GM12878 (cell line): ENCODE data around the gene SMARCC1. TPM values are rescaled to one million over a fixed set of nuclear protein-coding genes. Genes with fewer than 3 reads are reported as not detected.

Experiments
- ATAC-seq: fragments of 200-7000 bp; cut with Tn5 transposase; 3 replicates; pipeline ENCODE4 v1.9.1; 2020; ENCODE audit warnings: mild to moderate bottlenecking, moderate library complexity
- BruUV-seq: library from RNA; stranded (reverse); fragments of 400-500 nt; replicated peaks from 2 replicates; lab custom pipeline; 2021; lab: Mats Ljungman, UMichigan
- CTCF ChIA-PET: fragments of 300-600 bp; sonication (Branson Sonifier 250); formaldehyde crosslinking; extraction: SDS; loops from one replicate; lab custom pipeline; 2021; ENCODE audit warnings: inconsistent platforms; lab: Yijun Ruan, JAX
- POLR2A ChIA-PET: fragments of 350-600 bp; formaldehyde crosslinking; extraction: SDS; loops from one replicate; lab custom pipeline; 2021; ENCODE audit warnings: inconsistent platforms; lab: Charles Lee
- RAD21 ChIA-PET: fragments of 300-600 bp; sonication (Branson Sonifier 250); formaldehyde crosslinking; loops from one replicate; lab custom pipeline; 2023; ENCODE audit warnings: antibody characterized with exemption; ENCODE audit not compliant: unreplicated experiment; lab: Charles Lee
- SMC1A ChIA-PET: fragments of 300-600 bp; sonication (Branson Sonifier 250); formaldehyde crosslinking; loops from one replicate; lab custom pipeline; 2023; ENCODE audit not compliant: unreplicated experiment, uncharacterized antibody; lab: Charles Lee
- DNase-seq: peaks from one replicate; pipeline ENCODE4 v3.0.0-alpha.2; 2011; ENCODE audit warnings: low read depth, low spot score
- FAIRE-seq: peaks from 3 replicates; lab custom pipeline; 2011; peaks lifted over from hg19 to GRCh38; lab: Jason Lieb, UNC
- H2AFZ ChIP-seq: 2 replicates; pipeline ENCODE4 v1.6.0; 2011; ENCODE audit warnings: low read depth, low read length, control low read depth; ENCODE audit not compliant: control insufficient read depth
- H3K27ac ChIP-seq: 2 replicates; pipeline ENCODE4 v1.5.1; 2011; ENCODE audit warnings: control low read depth; ENCODE audit not compliant: control insufficient read depth, insufficient read depth
- H3K27me3 ChIP-seq, 2 experiments: replicated peaks in 1 of 2; 2 replicates each; pipeline versions ENCODE4 v1.6.0 to v1.6.1; 2011; ENCODE audit warnings: low read length in 1 of 2; ENCODE audit not compliant: control insufficient read depth in 2 of 2, insufficient read depth in 2 of 2
- H3K36me3 ChIP-seq, 2 experiments: 2 replicates each; pipeline ENCODE4 v1.5.1; 2011; ENCODE audit warnings: low read length in 1 of 2; ENCODE audit not compliant: control insufficient read depth in 2 of 2, insufficient read depth in 2 of 2
- H3K4me1 ChIP-seq: 2 replicates; pipeline ENCODE4 v1.6.1; 2011; ENCODE audit warnings: mild to moderate bottlenecking, low read length, moderate library complexity, mixed read lengths; ENCODE audit not compliant: control insufficient read depth, insufficient read depth
- H3K4me2 ChIP-seq: 2 replicates; pipeline ENCODE4 v1.6.0; 2011; ENCODE audit warnings: control low read depth; ENCODE audit not compliant: control insufficient read depth, insufficient read depth
- H3K4me3 ChIP-seq: fragments of 200-600 bp; sonication (generic); 2 replicates; pipeline ENCODE4 v1.5.1; 2016
- H3K79me2 ChIP-seq: 2 replicates; pipeline ENCODE4 v1.6.0; 2011; ENCODE audit warnings: low read length; ENCODE audit not compliant: control insufficient read depth, insufficient read depth
- H3K9ac ChIP-seq: 2 replicates; pipeline ENCODE4 v1.8.0; 2011; ENCODE audit warnings: low read length, control low read depth, mixed read lengths; ENCODE audit not compliant: control insufficient read depth, insufficient read depth
- H3K9me3 ChIP-seq: replicated peaks from 3 replicates; pipeline ENCODE4 v1.5.1; 2011; ENCODE audit warnings: mild to moderate bottlenecking, low read length; ENCODE audit not compliant: control insufficient read depth, insufficient read depth
- H4K20me1 ChIP-seq: 2 replicates; pipeline ENCODE4 v1.6.0; 2011; ENCODE audit not compliant: control insufficient read depth, insufficient read depth
- CREB1 ChIP-seq: IDR thresholded peaks from 2 replicates; pipeline ENCODE4 v1.6.1; 2012; ENCODE audit warnings: low read depth, mild to moderate bottlenecking, inconsistent platforms
- FOXM1 ChIP-seq: IDR thresholded peaks from 2 replicates; pipeline ENCODE4 v1.6.1; 2012; ENCODE audit warnings: low read depth, mild to moderate bottlenecking, inconsistent platforms, low read length, moderate library complexity
- IKZF2 ChIP-seq, 2 experiments: fragments of 450-650 bp; IDR thresholded peaks; 2 replicates each; pipeline ENCODE4 v1.6.1; 2017; ENCODE audit warnings: mild to moderate bottlenecking in 2 of 2, moderate library complexity in 2 of 2
- MTA3 ChIP-seq: IDR thresholded peaks from 2 replicates; pipeline ENCODE4 v1.6.1; 2012; ENCODE audit warnings: low read length, inconsistent platforms, borderline replicate concordance
- NFXL1 ChIP-seq: fragments of 450-650 bp; IDR thresholded peaks from 2 replicates; pipeline ENCODE4 v1.6.1; 2017; ENCODE audit warnings: antibody characterized with exemption, mild to moderate bottlenecking, borderline replicate concordance
- POLR2AphosphoS5 ChIP-seq: IDR thresholded peaks from 2 replicates; pipeline ENCODE4 v1.6.1; 2011; ENCODE audit warnings: mild to moderate bottlenecking, low read length, inconsistent platforms
- RFX5 ChIP-seq: IDR thresholded peaks from 2 replicates; pipeline ENCODE4 v1.6.1; 2011; ENCODE audit warnings: low read depth, low read length, improper control_type of control experiment
- SP1 ChIP-seq: IDR thresholded peaks from one replicate; pipeline ENCODE4 v1.6.1; 2011; ENCODE audit warnings: low read depth, low read length
- STAT1 ChIP-seq: fragments of 450-650 bp; conservative IDR thresholded peaks from 2 replicates; pipeline ENCODE4 v1.6.1; 2014; ENCODE audit warnings: antibody characterized with exemption, mild to moderate bottlenecking
- STAT3 ChIP-seq: IDR thresholded peaks from 2 replicates; pipeline ENCODE4 v1.6.1; 2011; ENCODE audit warnings: low read depth, low read length, improper control_type of control experiment
- TARDBP ChIP-seq: IDR thresholded peaks from 2 replicates; pipeline ENCODE4 v1.6.1; 2016; ENCODE audit warnings: borderline replicate concordance
- TCF7 ChIP-seq: IDR thresholded peaks from 2 replicates; pipeline ENCODE4 v1.6.1; 2014; ENCODE audit warnings: antibody characterized with exemption, borderline replicate concordance
- YY1 ChIP-seq: IDR thresholded peaks from 2 replicates; pipeline ENCODE4 v1.6.1; 2011; ENCODE audit warnings: low read depth, mild to moderate bottlenecking, low read length
- ZNF24 ChIP-seq: fragments of 450-650 bp; IDR thresholded peaks from 2 replicates; pipeline ENCODE4 v1.6.1; 2017; ENCODE audit warnings: antibody characterized with exemption, mild to moderate bottlenecking
- WGBS: methylation state at CpG from one replicate; pipeline ENCODE4 v1.1.6; 2016; ENCODE audit warnings: low lambda C conversion rate; ENCODE audit not compliant: insufficient replicate concordance, insufficient coverage; ENCODE audit errors: missing lambda C conversion rate; 5-methylcytosine and 5-hydroxymethylcytosine counted together
- in situ Hi-C: fragments of 300-500 bp; cut with MboI; formaldehyde crosslinking; loops from 9 replicates; pipeline ENCODE4 v1.14.3; 2018; ENCODE audit warnings: mixed read lengths
- intact Hi-C: fragments of 100-400 bp; cut with micrococcal nuclease; formaldehyde crosslinking; loops from one replicate; pipeline ENCODE4 v1.14.2; 2022; ENCODE audit not compliant: unreplicated experiment
- polyA plus RNA-seq, 11 experiments: library from polyadenylated mRNA; depleted of rRNA in 4 of 11; unstranded in 6 of 11; stranded (reverse) in 5 of 11; fragments of >200 nt; fragmentation: Nextera tagmentation in 4 of 11; fragmentation: Illumina TruSeq in 1 of 11; extraction: Ambion mirVana in 4 of 11; extraction: Trizol in 1 of 11; gene quantifications; 1 replicate in 1 of 11; 2 replicates in 10 of 11; pipeline versions ENCODE4 v1.2.1 to v1.2.3, GENCODE V29; 2011 to 2016; ENCODE audit warnings: inconsistent platforms in 2 of 11, missing spikeins in 2 of 11, low read depth in 1 of 11
- total RNA-seq, 4 experiments: library from RNA; depleted of rRNA in 3 of 4; stranded (reverse); fragments of >200 nt in 3 of 4; fragmentation: Illumina TruSeq in 1 of 4; extraction: Trizol in 1 of 4; gene quantifications; 2 replicates each; pipeline versions ENCODE4 v1.2.1 to v1.2.3, GENCODE V29; 2013 to 2021
- TF ChIP-seq, protein P1 (sequence below): fragments of 450-650 bp; IDR thresholded peaks from 2 replicates; pipeline ENCODE4 v1.6.1; 2017; ENCODE audit warnings: mild to moderate bottlenecking
- TF ChIP-seq, protein P2 (sequence below): fragments of 450-650 bp; IDR thresholded peaks from 2 replicates; pipeline ENCODE4 v1.6.1; 2018; ENCODE audit warnings: borderline replicate concordance, mild to moderate bottlenecking; ENCODE audit not compliant: partially characterized antibody
- TF ChIP-seq, protein P3 (sequence below): fragments of 450-650 bp; IDR thresholded peaks from 2 replicates; pipeline ENCODE4 v1.6.1; 2014; ENCODE audit warnings: mild to moderate bottlenecking

SMARCC1 gene
- total and polyA plus RNA-seq, 10 of the 15 experiments (the other 5 are each of a cell fraction or from before 2014, with no cell fraction given) = 26.6 to 147 (median 57.1) TPM

DNA sequence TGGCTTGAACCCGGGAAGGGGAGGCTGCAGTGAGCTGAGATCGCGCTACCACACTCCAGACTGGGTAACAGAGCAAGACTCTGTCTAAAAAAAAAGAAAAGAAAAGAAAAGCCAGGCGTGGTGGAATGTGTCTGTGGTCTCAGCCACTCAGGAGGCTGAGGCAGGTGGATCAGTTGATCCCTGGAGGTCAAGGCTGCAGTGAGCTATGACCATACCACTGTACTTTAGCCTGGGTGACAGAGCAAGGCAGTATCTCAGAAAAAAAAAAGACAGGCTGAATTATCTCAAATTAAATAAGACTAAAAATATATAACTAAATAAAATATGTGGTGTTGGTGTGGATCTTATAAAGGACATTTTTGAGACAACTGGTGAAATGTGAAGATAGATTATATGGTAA, 20.6 kb downstream of the SMARCC1 start:
- intact Hi-C loops (no loop called here), in situ Hi-C loops (no loop called here)
- CTCF ChIA-PET = no interaction called here
- ATAC-seq = no peak
- Histone ChIP-seq H2AFZ (no peak overlapping the region), H3K4me3 (no peak overlapping the region), H3K27me3 (no peaks in the 10 kb centered on the region), H3K9ac (no peak overlapping the region), H3K27ac (no peak overlapping the region), H3K36me3 (peaks cover 5 to 11% of the 10 kb centered on the region in 2 experiments), H3K4me1 (peaks cover 3% of the 10 kb centered on the region), H3K4me2 (no peak overlapping the region), H3K79me2 (peaks cover 35% of the 10 kb centered on the region), H3K9me3 (no peaks in the 10 kb centered on the region), H4K20me1 (no peaks in the 10 kb centered on the region)
- TF ChIP-seq, protein P1, sequence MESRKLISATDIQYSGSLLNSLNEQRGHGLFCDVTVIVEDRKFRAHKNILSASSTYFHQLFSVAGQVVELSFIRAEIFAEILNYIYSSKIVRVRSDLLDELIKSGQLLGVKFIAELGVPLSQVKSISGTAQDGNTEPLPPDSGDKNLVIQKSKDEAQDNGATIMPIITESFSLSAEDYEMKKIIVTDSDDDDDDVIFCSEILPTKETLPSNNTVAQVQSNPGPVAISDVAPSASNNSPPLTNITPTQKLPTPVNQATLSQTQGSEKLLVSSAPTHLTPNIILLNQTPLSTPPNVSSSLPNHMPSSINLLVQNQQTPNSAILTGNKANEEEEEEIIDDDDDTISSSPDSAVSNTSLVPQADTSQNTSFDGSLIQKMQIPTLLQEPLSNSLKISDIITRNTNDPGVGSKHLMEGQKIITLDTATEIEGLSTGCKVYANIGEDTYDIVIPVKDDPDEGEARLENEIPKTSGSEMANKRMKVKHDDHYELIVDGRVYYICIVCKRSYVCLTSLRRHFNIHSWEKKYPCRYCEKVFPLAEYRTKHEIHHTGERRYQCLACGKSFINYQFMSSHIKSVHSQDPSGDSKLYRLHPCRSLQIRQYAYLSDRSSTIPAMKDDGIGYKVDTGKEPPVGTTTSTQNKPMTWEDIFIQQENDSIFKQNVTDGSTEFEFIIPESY = no peak
- TF ChIP-seq CREB1 (no peak), YY1 (no peak), TCF7 (no peak), FOXM1 (no peak), RFX5 (no peak), ZNF24 (no peak), NFXL1 (no peak), MTA3 (no peak), SP1 (no peak), STAT1 (no peak), STAT3 (no peak), TARDBP (no peak), IKZF2 (IDR thresholded peaks at IDR 0.05) (no peak), POLR2AphosphoS5 (no peak)
- TF ChIP-seq, protein P2, sequence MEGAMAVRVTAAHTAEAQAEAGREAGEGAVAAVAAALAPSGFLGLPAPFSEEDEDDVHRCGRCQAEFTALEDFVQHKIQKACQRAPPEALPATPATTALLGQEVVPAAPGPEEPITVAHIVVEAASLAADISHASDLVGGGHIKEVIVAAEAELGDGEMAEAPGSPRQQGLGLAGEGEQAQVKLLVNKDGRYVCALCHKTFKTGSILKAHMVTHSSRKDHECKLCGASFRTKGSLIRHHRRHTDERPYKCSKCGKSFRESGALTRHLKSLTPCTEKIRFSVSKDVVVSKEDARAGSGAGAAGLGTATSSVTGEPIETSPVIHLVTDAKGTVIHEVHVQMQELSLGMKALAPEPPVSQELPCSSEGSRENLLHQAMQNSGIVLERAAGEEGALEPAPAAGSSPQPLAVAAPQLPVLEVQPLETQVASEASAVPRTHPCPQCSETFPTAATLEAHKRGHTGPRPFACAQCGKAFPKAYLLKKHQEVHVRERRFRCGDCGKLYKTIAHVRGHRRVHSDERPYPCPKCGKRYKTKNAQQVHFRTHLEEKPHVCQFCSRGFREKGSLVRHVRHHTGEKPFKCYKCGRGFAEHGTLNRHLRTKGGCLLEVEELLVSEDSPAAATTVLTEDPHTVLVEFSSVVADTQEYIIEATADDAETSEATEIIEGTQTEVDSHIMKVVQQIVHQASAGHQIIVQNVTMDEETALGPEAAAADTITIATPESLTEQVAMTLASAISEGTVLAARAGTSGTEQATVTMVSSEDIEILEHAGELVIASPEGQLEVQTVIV = no peak
- TF ChIP-seq, protein P3, sequence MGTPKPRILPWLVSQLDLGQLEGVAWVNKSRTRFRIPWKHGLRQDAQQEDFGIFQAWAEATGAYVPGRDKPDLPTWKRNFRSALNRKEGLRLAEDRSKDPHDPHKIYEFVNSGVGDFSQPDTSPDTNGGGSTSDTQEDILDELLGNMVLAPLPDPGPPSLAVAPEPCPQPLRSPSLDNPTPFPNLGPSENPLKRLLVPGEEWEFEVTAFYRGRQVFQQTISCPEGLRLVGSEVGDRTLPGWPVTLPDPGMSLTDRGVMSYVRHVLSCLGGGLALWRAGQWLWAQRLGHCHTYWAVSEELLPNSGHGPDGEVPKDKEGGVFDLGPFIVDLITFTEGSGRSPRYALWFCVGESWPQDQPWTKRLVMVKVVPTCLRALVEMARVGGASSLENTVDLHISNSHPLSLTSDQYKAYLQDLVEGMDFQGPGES = no peak
- RAD21 ChIA-PET = no interaction called here
- no peak for FAIRE-seq
- no TSS peak for BruUV-seq
- POLR2A ChIA-PET = interaction anchor here (1.2 kb wide), 1 partner anchor 9 kb away, joined by 3 read pairs; no protein-coding TSS in a partner anchor
- no peak for DNase-seq
- WGBS = 88% methylated on average over 4 of the region's 4 CpGs
- SMC1A ChIA-PET = interaction anchor here (0.8 to 1.8 kb wide), 2 partner anchors 13 to 45 kb away, joined by 3 read pairs; no protein-coding TSS in a partner anchor
